Measurements from ENCODE around the gene PLCXD3. TPM values are rescaled to one million over a fixed set of nuclear protein-coding genes. Genes with fewer than 3 reads are reported as not detected.

The PLCXD3 gene
- total and polyA plus RNA-seq, 9 donors = 18.7 to 69.5 (median 36.7) TPM

GRCh38 chr5:41418220-41419031, 92.0 kb downstream of the PLCXD3 start:
- H3K9me3 ChIP-seq = no peaks in the 10 kb centered on the region
- TF ChIP-seq CTCF (IDR thresholded peaks at IDR 0.05) = no peak
- WGBS, 3 donors = 40 to 44% (median 43%) methylated on average over 2 of the region's 2 CpGs
- DNase-seq = no peak
- intact Hi-C loops (cut with DNase I) = no loop called here
- H3K4me1 ChIP-seq (ENCODE audit: insufficient read depth) = no peaks in the 10 kb centered on the region
- no peak overlapping the region for H3K4me3 ChIP-seq
- peak overlapping the region in 1 of 2 donors; percentile 37 for H3K27ac ChIP-seq
- H3K27me3 ChIP-seq = no peaks in the 10 kb centered on the region
- no peaks in the 10 kb centered on the region for H3K36me3 ChIP-seq

- Histone ChIP-seq H3K36me3 (no peaks in the 10 kb centered on the region), H3K9me3 (no peaks in the 10 kb centered on the region), H3K4me3 (no peak overlapping the region), H3K27ac (no peak overlapping the region), H3K27me3 (no peaks in the 10 kb centered on the region), H3K4me1 (ENCODE audit: insufficient read depth) (peaks cover 2% of the 10 kb centered on the region)
- no peak for DNase-seq
- intact Hi-C loops (cut with DNase I) = no loop called here
- 91 to 100% (median 96%) methylated on average over 1 of the region's 1 CpG for WGBS, 3 donors
- TF ChIP-seq EP300 (IDR thresholded peaks at IDR 0.05) = no peak
- no peak for TF ChIP-seq CTCF (IDR thresholded peaks at IDR 0.05)
- TF ChIP-seq POLR2A (IDR thresholded peaks at IDR 0.05) = no peak
These were observed 94.1 kb downstream of the PLCXD3 start for GRCh38 chr5:41416336-41416735.

- H3K36me3 ChIP-seq = no peaks in the 10 kb centered on the region
- intact Hi-C loops (cut with DNase I) = no loop called here
- TF ChIP-seq CTCF (IDR thresholded peaks at IDR 0.05) (no peak), POLR2A (IDR thresholded peaks at IDR 0.05) (no peak), EP300 (IDR thresholded peaks at IDR 0.05) (no peak)
- DNase-seq = no peak
- WGBS, 3 donors = 42 to 89% (median 78%) methylated on average over 1 of the region's 1 CpG
- H3K27me3 ChIP-seq = no peaks in the 10 kb centered on the region
- no peak overlapping the region for H3K27ac ChIP-seq
- H3K4me1 ChIP-seq (ENCODE audit: insufficient read depth) = peaks cover 2% of the 10 kb centered on the region
- no peak overlapping the region for H3K4me3 ChIP-seq
- H3K9me3 ChIP-seq = no peaks in the 10 kb centered on the region
These were observed 95.2 kb downstream of the PLCXD3 start for GRCh38 chr5:41415242-41415641.

GRCh38 chr5:41414598-41414997, 95.8 kb downstream of the PLCXD3 start:
- 85 to 94% (median 86%) methylated on average over 2 of the region's 2 CpGs for WGBS, 3 donors
- no peak overlapping the region for H3K27ac ChIP-seq
- no peaks in the 10 kb centered on the region for H3K9me3 ChIP-seq
- H3K4me3 ChIP-seq = no peak overlapping the region
- intact Hi-C loops (cut with DNase I) = no loop called here
- no peaks in the 10 kb centered on the region for H3K36me3 ChIP-seq
- no peaks in the 10 kb centered on the region for H3K27me3 ChIP-seq
- H3K4me1 ChIP-seq (ENCODE audit: insufficient read depth) = peaks cover 2% of the 10 kb centered on the region
- DNase-seq = peak in 2 of 5 donors; percentile 21 to 82
- TF ChIP-seq POLR2A (IDR thresholded peaks at IDR 0.05) = no peak
- TF ChIP-seq CTCF (IDR thresholded peaks at IDR 0.05) = no peak
- TF ChIP-seq EP300 (IDR thresholded peaks at IDR 0.05) = no peak
